Lower leg skin (tissue), 4 donors: Measurements from ENCODE around the gene SIGLEC8. TPM values are rescaled to one million over a fixed set of nuclear protein-coding genes. Genes with fewer than 3 reads are reported as not detected.

Experiments used
- DNase-seq, 2 donors: peaks; one replicate each; pipeline ENCODE4 v3.0.0-alpha.2; 2019; ENCODE audit warnings: low spot score in 2 of 2
- H3K4me3 ChIP-seq: fragments of 200-600 bp; sonication (generic); 2 replicates; pipeline ENCODE4 v1.5.1; 2017; ENCODE audit warnings: mild to moderate bottlenecking, low read depth; ENCODE audit not compliant: poor library complexity, severe bottlenecking
- CTCF ChIP-seq, 3 donors: fragments of 450-650 bp; IDR thresholded peaks; one replicate each; pipeline ENCODE4 v1.5.1; 2016; ENCODE audit warnings: antibody characterized with exemption in 3 of 3, mild to moderate bottlenecking in 3 of 3, moderate library complexity in 2 of 3
- POLR2A ChIP-seq, 2 donors: fragments of 450-650 bp; IDR thresholded peaks; one replicate each; pipeline ENCODE4 v1.6.1; 2016 to 2017; ENCODE audit warnings: antibody characterized with exemption in 2 of 2, mild to moderate bottlenecking in 1 of 2, moderate library complexity in 1 of 2
- WGBS, 2 donors: methylation state at CpG; one replicate each; pipeline ENCODE4 v1.1.5; 2018; 5-methylcytosine and 5-hydroxymethylcytosine counted together
- intact Hi-C: fragments of 100-400 bp; cut with DNase I; formaldehyde crosslinking; loops from one replicate; pipeline ENCODE4 v1.15.0; 2023; ENCODE audit warnings: low total_unique reads
- total RNA-seq, 4 donors: library from RNA; depleted of rRNA; stranded (reverse); fragments of >200 nt; gene quantifications; one replicate each; pipeline ENCODE4 v1.1.0, GENCODE V29; 2016

The SIGLEC8 gene
- total RNA-seq, 4 donors from 2014 or later: 0.27 to 0.65 (median 0.38) TPM; not detected in 1

GRCh38 chr19:51415187-51415586, 43.1 kb downstream of the SIGLEC8 start:
- no peak overlapping the region for H3K4me3 ChIP-seq
- TF ChIP-seq POLR2A (IDR thresholded peaks at IDR 0.05) (no peak), CTCF (IDR thresholded peaks at IDR 0.05) (no peak)
- intact Hi-C loops: loop anchor here (10.0 kb wide), 1 partner anchor 90 kb away; no protein-coding TSS in a partner anchor
- DNase-seq: peak in 1 of 2 donors; percentile 68
- WGBS, 2 donors: 85 to 93% methylated on average over 5 to 12 of the region's 12 CpGs

DNA sequence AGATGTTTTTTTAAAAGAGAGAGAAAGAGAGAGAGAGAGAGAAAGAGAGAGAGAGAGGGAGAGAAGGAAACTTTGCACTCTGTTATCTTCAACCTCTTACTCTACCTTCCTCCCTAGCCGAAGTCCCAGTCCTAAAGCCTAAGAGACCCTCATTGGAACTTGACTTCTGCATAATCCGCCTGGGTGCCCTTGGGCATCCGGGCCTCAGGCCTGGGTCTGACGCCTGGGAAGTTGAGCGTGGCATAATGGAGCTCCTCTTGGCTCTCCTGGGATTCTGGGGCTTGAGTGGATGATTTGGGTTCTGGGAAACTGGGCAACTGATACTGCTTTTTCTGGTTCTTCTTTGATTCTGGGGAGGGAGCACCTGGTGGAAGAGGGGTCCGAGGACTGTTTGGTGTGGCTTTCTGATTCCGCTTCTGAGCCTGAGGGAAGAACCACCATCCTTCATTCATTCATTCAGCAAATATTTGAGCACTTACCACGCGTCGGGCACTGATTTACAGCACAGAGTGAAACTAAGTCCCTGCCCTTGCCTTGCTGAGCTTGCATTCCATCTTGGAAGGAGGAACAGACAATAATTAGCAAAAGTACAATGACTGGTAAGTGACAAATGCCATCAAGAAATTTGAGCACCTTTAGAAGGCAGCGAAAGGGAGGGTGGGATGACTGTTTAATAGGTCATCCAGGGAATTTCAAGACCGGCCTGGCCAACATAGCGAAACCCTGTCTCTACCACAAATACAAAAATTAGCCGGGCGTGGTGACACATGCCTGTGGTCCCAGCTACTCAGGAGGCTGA, 47.1 kb downstream of the SIGLEC8 start:
- 92 to 94% methylated on average over 15 of the region's 15 CpGs for WGBS, 2 donors
- peak in 1 of 2 donors; percentile 56 for DNase-seq
- no peak for TF ChIP-seq POLR2A (IDR thresholded peaks at IDR 0.05)
- no peak for TF ChIP-seq CTCF (IDR thresholded peaks at IDR 0.05)
- no peak overlapping the region for H3K4me3 ChIP-seq
- intact Hi-C loops: loop anchor here (10.0 kb wide), 1 partner anchor 86 kb away; no protein-coding TSS in a partner anchor

GRCh38 chr19:51407511-51408131, 50.6 kb downstream of the SIGLEC8 start:
- intact Hi-C loops: no loop called here
- no peak for DNase-seq
- TF ChIP-seq POLR2A (IDR thresholded peaks at IDR 0.05) (no peak), CTCF (IDR thresholded peaks at IDR 0.05) (no peak)
- no peak overlapping the region for H3K4me3 ChIP-seq
- WGBS, 2 donors: 49 to 50% methylated on average over 6 of the region's 6 CpGs

- intact Hi-C loops: no loop called here
- no peak overlapping the region for H3K4me3 ChIP-seq
- no peak for DNase-seq
- TF ChIP-seq POLR2A (IDR thresholded peaks at IDR 0.05) (no peak), CTCF (IDR thresholded peaks at IDR 0.05) (no peak)
- 86 to 88% methylated on average over 9 of the region's 9 CpGs for WGBS, 2 donors
These were observed 56.1 kb downstream of the SIGLEC8 start for GRCh38 chr19:51402117-51402516.

Other genes with a start within 250 kb of the SIGLEC8 start
- gene CD33, start 233.4 kb downstream of the SIGLEC8 start, total RNA-seq: 1 to 10 TPM; 1.4 to 2.5 (median 2.1) TPM
- not detected for gene SIGLECL1, start 207.4 kb downstream of the SIGLEC8 start, total RNA-seq
- under 1 TPM in 1 of 4 donors, not detected in 3; 0.27 TPM for gene IGLON5, start 146.8 kb downstream of the SIGLEC8 start, total RNA-seq
- gene VSIG10L, start 116.3 kb downstream of the SIGLEC8 start, total RNA-seq: 10 to 100 TPM; 31.0 to 42.9 (median 39.5) TPM
- gene ETFB, start 92.1 kb downstream of the SIGLEC8 start, total RNA-seq: 10 to 100 TPM; 52.5 to 79.2 (median 74.5) TPM
- 1 to 10 TPM in 1 of 4 donors, not detected in 3; 1.8 TPM for gene CLDND2, start 89.5 kb downstream of the SIGLEC8 start, total RNA-seq
- 1 to 10 TPM in 1 of 4 donors, not detected in 3; 1.3 TPM for gene NKG7, start 85.8 kb downstream of the SIGLEC8 start, total RNA-seq
- gene LIM2, start 70.5 kb downstream of the SIGLEC8 start, total RNA-seq: not detected
- not detected for gene C19orf84, start 67.9 kb downstream of the SIGLEC8 start, total RNA-seq
- 1 to 10 TPM in 3 of 4 donors, under 1 TPM in 1; 0.53 to 8.6 (median 1.8) TPM for gene SIGLEC10, start 40.8 kb downstream of the SIGLEC8 start, total RNA-seq
- not detected for gene CEACAM18, start 20.1 kb upstream of the SIGLEC8 start, total RNA-seq
- gene SIGLEC12, start 43.3 kb upstream of the SIGLEC8 start, total RNA-seq: under 1 TPM in 1 of 4 donors, not detected in 3; 0.54 TPM
- 1 to 10 TPM in 1 of 4 donors, under 1 TPM in 1, not detected in 2; 0.47 to 3.4 TPM for gene SIGLEC6, start 73.2 kb upstream of the SIGLEC8 start, total RNA-seq
- 1 to 10 TPM; 2.0 to 5.3 (median 2.5) TPM for gene ZNF175, start 112.8 kb upstream of the SIGLEC8 start, total RNA-seq
- gene SIGLEC5, start 171.9 kb upstream of the SIGLEC8 start, total RNA-seq: under 1 TPM in 2 of 4 donors, not detected in 2; 0.72 to 0.76 TPM
- 1 to 10 TPM in 1 of 4 donors, under 1 TPM in 1, not detected in 2; 0.84 to 1.0 TPM for gene SIGLEC14, start 188.4 kb upstream of the SIGLEC8 start, total RNA-seq
- 1 to 10 TPM in 3 of 4 donors, under 1 TPM in 1; 0.74 to 5.1 (median 3.6) TPM for gene SPACA6, start 234.9 kb upstream of the SIGLEC8 start, total RNA-seq